SH-SY5Y (cell line): Measurements from ENCODE around the gene KPNA1.

Experiments used
- GATA2 ChIP-seq: IDR thresholded peaks from 2 replicates; pipeline ENCODE4 v1.6.1; 2011; ENCODE audit warnings: mild to moderate bottlenecking, low read depth, low read length
- GATA3 ChIP-seq: IDR thresholded peaks from 2 replicates; pipeline ENCODE4 v1.6.1; 2011; ENCODE audit warnings: low read depth, mild to moderate bottlenecking, low read length, moderate library complexity

The KPNA1 gene

GRCh38 chr3:122514123-122515019, at the start of gene KPNA1:
TSS of gene KPNA1 (minus strand) at chr3:122514939. CDS start at chr3:122496565, 18,374 bp downstream.
- TF ChIP-seq GATA2 (no peak), GATA3 (no peak)

- TF ChIP-seq GATA2 (no peak), GATA3 (no peak)
These were observed 49.6 kb upstream of the KPNA1 start, which contains the start of the genes DTX3L and PARP9 for GRCh38 chr3:122564155-122564912. TSS of gene DTX3L (plus strand) at chr3:122564338. CDS start at chr3:122564427, 89 bp downstream. TSS of gene PARP9 (minus strand) at chr3:122564300. CDS start at chr3:122559620, 4,680 bp downstream.

GRCh38 chr3:122563717-122564025, 48.9 kb upstream of the KPNA1 start:
- no peak for TF ChIP-seq GATA2
- no peak for TF ChIP-seq GATA3

- TF ChIP-seq GATA3 (no peak), GATA2 (no peak)
These were observed 48.4 kb upstream of the KPNA1 start for GRCh38 chr3:122562923-122563716.

GRCh38 chr3:122560680-122561079, 45.9 kb upstream of the KPNA1 start:
- TF ChIP-seq GATA3 (no peak), GATA2 (no peak)

GRCh38 chr3:122559906-122560305, 45.2 kb upstream of the KPNA1 start:
- TF ChIP-seq GATA3, result no peak
- TF ChIP-seq GATA2, result no peak

- TF ChIP-seq GATA2 (no peak), GATA3 (no peak)
These were observed 43.9 kb upstream of the KPNA1 start for GRCh38 chr3:122558605-122559004.

- no peak for TF ChIP-seq GATA2
- TF ChIP-seq GATA3, result no peak
These were observed 42.6 kb upstream of the KPNA1 start for GRCh38 chr3:122557356-122557755.

- TF ChIP-seq GATA2 (no peak), GATA3 (no peak)
These were observed 40.7 kb upstream of the KPNA1 start for GRCh38 chr3:122555275-122556071.

GRCh38 chr3:122553171-122553570, 38.4 kb upstream of the KPNA1 start:
- TF ChIP-seq GATA2, result no peak
- no peak for TF ChIP-seq GATA3

- TF ChIP-seq GATA2, result no peak
- TF ChIP-seq GATA3, result no peak
These were observed 33.9 kb upstream of the KPNA1 start for GRCh38 chr3:122548619-122549018.

GRCh38 chr3:122548076-122548475, 33.3 kb upstream of the KPNA1 start:
- TF ChIP-seq GATA2, result no peak
- TF ChIP-seq GATA3, result no peak

GRCh38 chr3:122546151-122546550, 31.4 kb upstream of the KPNA1 start:
- TF ChIP-seq GATA2 (no peak), GATA3 (no peak)

GRCh38 chr3:122538956-122539490, 24.3 kb upstream of the KPNA1 start:
- no peak for TF ChIP-seq GATA2
- no peak for TF ChIP-seq GATA3
